ENCODE results near the gene PRICKLE4. TPM values are rescaled to one million over a fixed set of nuclear protein-coding genes. Genes with fewer than 3 reads are reported as not detected.

The PRICKLE4 gene
- total and polyA plus RNA-seq, 2 of the 13 experiments (the other 11 are each of a cell fraction or from before 2014, with no cell fraction given) = 0.92 to 1.2 TPM

DNA sequence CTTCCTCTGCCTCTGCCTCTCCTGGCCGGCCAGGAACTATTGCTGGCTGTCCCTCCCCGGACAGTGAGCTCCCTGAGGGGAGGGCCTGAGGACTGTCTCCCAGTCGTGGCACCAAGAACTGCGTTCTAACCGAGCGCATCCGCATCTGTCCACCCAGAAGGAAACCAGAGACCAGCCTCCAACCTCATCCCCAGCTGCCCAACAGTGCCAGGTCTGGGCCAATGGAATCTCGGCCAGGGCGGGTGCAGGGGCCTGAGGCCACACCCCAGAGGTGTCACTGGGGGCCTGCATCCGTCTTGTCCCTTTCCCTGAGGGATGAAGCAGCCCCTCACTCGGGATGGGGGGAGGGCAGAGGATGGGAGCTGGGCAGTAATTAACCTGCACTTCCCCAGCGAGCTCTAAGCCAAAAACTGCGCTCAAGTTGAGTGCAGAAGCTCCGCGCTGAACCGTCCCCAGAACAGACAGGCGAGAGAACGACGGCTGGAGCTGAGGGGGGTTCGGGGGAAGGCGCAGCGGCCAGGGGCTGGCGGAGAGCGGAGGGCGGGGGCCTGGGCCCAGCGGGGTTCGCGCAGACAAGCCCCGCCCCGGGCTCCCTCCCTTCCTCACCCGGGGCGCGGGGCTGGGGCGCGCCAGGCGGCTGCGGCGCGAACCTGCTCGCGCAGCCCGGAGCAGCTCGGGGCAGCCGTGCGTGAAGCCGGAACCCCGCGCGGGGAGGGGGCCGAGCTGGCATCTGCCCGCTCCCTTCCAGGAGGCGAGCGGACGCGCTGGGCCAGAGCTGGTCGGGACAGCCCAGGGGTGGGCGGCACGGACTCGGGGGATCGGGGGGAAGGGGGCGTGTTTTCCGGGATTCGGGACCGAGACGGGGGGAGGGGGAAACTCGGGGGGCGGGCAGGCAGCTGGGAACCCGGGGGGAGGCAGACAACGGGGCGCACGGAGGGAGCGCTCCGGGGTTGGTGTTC is 46.6 kb upstream of the PRICKLE4 start (continued):
- TF ChIP-seq, protein P1, sequence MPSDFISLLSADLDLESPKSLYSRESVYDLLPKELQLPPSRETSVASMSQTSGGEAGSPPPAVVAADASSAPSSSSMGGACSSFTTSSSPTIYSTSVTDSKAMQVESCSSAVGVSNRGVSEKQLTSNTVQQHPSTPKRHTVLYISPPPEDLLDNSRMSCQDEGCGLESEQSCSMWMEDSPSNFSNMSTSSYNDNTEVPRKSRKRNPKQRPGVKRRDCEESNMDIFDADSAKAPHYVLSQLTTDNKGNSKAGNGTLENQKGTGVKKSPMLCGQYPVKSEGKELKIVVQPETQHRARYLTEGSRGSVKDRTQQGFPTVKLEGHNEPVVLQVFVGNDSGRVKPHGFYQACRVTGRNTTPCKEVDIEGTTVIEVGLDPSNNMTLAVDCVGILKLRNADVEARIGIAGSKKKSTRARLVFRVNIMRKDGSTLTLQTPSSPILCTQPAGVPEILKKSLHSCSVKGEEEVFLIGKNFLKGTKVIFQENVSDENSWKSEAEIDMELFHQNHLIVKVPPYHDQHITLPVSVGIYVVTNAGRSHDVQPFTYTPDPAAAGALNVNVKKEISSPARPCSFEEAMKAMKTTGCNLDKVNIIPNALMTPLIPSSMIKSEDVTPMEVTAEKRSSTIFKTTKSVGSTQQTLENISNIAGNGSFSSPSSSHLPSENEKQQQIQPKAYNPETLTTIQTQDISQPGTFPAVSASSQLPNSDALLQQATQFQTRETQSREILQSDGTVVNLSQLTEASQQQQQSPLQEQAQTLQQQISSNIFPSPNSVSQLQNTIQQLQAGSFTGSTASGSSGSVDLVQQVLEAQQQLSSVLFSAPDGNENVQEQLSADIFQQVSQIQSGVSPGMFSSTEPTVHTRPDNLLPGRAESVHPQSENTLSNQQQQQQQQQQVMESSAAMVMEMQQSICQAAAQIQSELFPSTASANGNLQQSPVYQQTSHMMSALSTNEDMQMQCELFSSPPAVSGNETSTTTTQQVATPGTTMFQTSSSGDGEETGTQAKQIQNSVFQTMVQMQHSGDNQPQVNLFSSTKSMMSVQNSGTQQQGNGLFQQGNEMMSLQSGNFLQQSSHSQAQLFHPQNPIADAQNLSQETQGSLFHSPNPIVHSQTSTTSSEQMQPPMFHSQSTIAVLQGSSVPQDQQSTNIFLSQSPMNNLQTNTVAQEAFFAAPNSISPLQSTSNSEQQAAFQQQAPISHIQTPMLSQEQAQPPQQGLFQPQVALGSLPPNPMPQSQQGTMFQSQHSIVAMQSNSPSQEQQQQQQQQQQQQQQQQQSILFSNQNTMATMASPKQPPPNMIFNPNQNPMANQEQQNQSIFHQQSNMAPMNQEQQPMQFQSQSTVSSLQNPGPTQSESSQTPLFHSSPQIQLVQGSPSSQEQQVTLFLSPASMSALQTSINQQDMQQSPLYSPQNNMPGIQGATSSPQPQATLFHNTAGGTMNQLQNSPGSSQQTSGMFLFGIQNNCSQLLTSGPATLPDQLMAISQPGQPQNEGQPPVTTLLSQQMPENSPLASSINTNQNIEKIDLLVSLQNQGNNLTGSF (CRISPR knock-in tag; IDR thresholded peaks at IDR 0.05) = no peak
- no peak for TF ChIP-seq TOE1 (CRISPR knock-in tag; IDR thresholded peaks at IDR 0.05)
- no peak; the same call in 1 of the 2 replicates for TF ChIP-seq WIZ (CRISPR knock-in tag; IDR thresholded peaks at IDR 0.05)
- no peak for TF ChIP-seq SMAD9 (CRISPR knock-in tag; IDR thresholded peaks at IDR 0.05)
- TF ChIP-seq ZNF547 (CRISPR knock-in tag; IDR thresholded peaks at IDR 0.05) = peak; percentile 90
- TF ChIP-seq ZNF672 (CRISPR knock-in tag; IDR thresholded peaks at IDR 0.05) = no peak; the same call in 1 of the 2 replicates
- 0 out of 2 replicates have a peak, but pooled peaks have one; percentile 64 for TF ChIP-seq ZNF780A (CRISPR knock-in tag; IDR thresholded peaks at IDR 0.05)
- TF ChIP-seq ZBTB21 (CRISPR knock-in tag; IDR thresholded peaks at IDR 0.05) = no peak
- TF ChIP-seq ZNF7 (CRISPR knock-in tag; IDR thresholded peaks at IDR 0.05) = no peak
- no peak for TF ChIP-seq SRSF9 (IDR thresholded peaks at IDR 0.05; ENCODE audit: borderline replicate concordance, insufficient read depth, low read depth, low read length, poor library complexity, severe bottlenecking)
- no peak for TF ChIP-seq ZNF121 (CRISPR knock-in tag; IDR thresholded peaks at IDR 0.05)
- TF ChIP-seq, protein P2, sequence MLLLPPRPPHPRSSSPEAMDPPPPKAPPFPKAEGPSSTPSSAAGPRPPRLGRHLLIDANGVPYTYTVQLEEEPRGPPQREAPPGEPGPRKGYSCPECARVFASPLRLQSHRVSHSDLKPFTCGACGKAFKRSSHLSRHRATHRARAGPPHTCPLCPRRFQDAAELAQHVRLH (CRISPR knock-in tag; IDR thresholded peaks at IDR 0.05; ENCODE audit: borderline replicate concordance, low read depth) = no peak; the same call in 1 of the 2 replicates
- TF ChIP-seq, protein P3, sequence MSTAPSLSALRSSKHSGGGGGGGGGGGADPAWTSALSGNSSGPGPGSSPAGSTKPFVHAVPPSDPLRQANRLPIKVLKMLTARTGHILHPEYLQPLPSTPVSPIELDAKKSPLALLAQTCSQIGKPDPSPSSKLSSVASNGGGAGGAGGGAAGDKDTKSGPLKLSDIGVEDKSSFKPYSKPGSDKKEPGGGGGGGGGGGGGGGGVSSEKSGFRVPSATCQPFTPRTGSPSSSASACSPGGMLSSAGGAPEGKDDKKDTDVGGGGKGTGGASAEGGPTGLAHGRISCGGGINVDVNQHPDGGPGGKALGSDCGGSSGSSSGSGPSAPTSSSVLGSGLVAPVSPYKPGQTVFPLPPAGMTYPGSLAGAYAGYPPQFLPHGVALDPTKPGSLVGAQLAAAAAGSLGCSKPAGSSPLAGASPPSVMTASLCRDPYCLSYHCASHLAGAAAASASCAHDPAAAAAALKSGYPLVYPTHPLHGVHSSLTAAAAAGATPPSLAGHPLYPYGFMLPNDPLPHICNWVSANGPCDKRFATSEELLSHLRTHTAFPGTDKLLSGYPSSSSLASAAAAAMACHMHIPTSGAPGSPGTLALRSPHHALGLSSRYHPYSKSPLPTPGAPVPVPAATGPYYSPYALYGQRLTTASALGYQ (CRISPR knock-in tag; IDR thresholded peaks at IDR 0.05) = no peak
- no peak for TF ChIP-seq RARG (CRISPR knock-in tag; IDR thresholded peaks at IDR 0.05; ENCODE audit: low read depth)
- no peak for TF ChIP-seq FOXK2 (IDR thresholded peaks at IDR 0.05)
- TF ChIP-seq, protein P4, sequence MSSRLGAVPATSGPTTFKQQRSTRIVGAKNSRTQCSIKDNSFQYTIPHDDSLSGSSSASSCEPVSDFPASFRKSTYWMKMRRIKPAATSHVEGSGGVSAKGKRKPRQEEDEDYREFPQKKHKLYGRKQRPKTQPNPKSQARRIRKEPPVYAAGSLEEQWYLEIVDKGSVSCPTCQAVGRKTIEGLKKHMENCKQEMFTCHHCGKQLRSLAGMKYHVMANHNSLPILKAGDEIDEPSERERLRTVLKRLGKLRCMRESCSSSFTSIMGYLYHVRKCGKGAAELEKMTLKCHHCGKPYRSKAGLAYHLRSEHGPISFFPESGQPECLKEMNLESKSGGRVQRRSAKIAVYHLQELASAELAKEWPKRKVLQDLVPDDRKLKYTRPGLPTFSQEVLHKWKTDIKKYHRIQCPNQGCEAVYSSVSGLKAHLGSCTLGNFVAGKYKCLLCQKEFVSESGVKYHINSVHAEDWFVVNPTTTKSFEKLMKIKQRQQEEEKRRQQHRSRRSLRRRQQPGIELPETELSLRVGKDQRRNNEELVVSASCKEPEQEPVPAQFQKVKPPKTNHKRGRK (CRISPR knock-in tag; IDR thresholded peaks at IDR 0.05) = no peak
- no peak for TF ChIP-seq STAT5B (CRISPR knock-in tag; IDR thresholded peaks at IDR 0.05)
- peak; percentile 36; the same call in 1 of the 2 replicates for TF ChIP-seq FOXO1 (CRISPR knock-in tag; IDR thresholded peaks at IDR 0.05)
- TF ChIP-seq MAF1 (CRISPR knock-in tag; IDR thresholded peaks at IDR 0.05; ENCODE audit: borderline replicate concordance) = no peak

All from HepG2 (cell line).